IMR-90 (cell line): Measurements from ENCODE around the gene ARPC5. TPM values are rescaled to one million over a fixed set of nuclear protein-coding genes. Genes with fewer than 3 reads are reported as not detected.

ENCODE experiments used
- ATAC-seq: fragments of 200-7000 bp; cut with Tn5 transposase; 2 replicates; pipeline ENCODE4 v1.9.1; 2020; ENCODE audit warnings: low read depth, mild to moderate bottlenecking, moderate library complexity
- BruUV-seq: library from RNA; stranded (reverse); fragments of 400-500 nt; replicated peaks from 2 replicates; lab custom pipeline; 2021; lab: Mats Ljungman, UMichigan
- CTCF ChIA-PET: fragments of 300-600 bp; formaldehyde crosslinking; extraction: SDS; loops from one replicate; lab custom pipeline; 2021; ENCODE audit warnings: antibody characterized with exemption; lab: Yijun Ruan, JAX
- POLR2A ChIA-PET: fragments of 300-600 bp; sonication (Branson Sonifier 250); formaldehyde crosslinking; loops from one replicate; lab custom pipeline; 2022; ENCODE audit warnings: antibody characterized with exemption; ENCODE audit not compliant: unreplicated experiment; lab: Charles Lee
- DNase-seq: peaks from one replicate; pipeline ENCODE4 v3.0.0; 2013
- H2AFZ ChIP-seq: replicated peaks from 2 replicates; pipeline ENCODE3; 2013; ENCODE audit warnings: low read length, mild to moderate bottlenecking; ENCODE audit not compliant: poor library complexity
- H2AK5ac ChIP-seq: 2 replicates; pipeline ENCODE4 v1.6.1; 2013; ENCODE audit warnings: low read depth, low read length, inconsistent platforms
- H2AK9ac ChIP-seq: replicated peaks from 2 replicates; pipeline ENCODE3; 2013; ENCODE audit warnings: mild to moderate bottlenecking, low read depth, low read length, moderate library complexity; ENCODE audit not compliant: poor library complexity
- H2BK120ac ChIP-seq: 2 replicates; pipeline ENCODE4 v1.6.1; 2013; ENCODE audit warnings: low read depth, low read length, inconsistent platforms
- H2BK15ac ChIP-seq: 3 replicates; pipeline ENCODE4 v1.6.1; 2013; ENCODE audit warnings: low read depth, low read length, inconsistent platforms
- H2BK20ac ChIP-seq: 2 replicates; pipeline ENCODE4 v1.6.1; 2013; ENCODE audit warnings: low read depth, mild to moderate bottlenecking, inconsistent platforms, low read length, moderate library complexity
- H2BK5ac ChIP-seq: 2 replicates; pipeline ENCODE4 v1.6.1; 2013; ENCODE audit warnings: mild to moderate bottlenecking, low read depth, low read length, inconsistent platforms; ENCODE audit not compliant: poor library complexity, severe bottlenecking
- H3K14ac ChIP-seq: replicated peaks from 2 replicates; pipeline ENCODE4 v1.6.1; 2013; ENCODE audit warnings: low read depth, low read length, inconsistent platforms
- H3K18ac ChIP-seq: 2 replicates; pipeline ENCODE4 v1.6.1; 2013; ENCODE audit warnings: low read depth, low read length, control low read depth
- H3K23ac ChIP-seq: 2 replicates; pipeline ENCODE4 v1.6.1; 2013; ENCODE audit warnings: low read depth, low read length, inconsistent platforms
- H3K27ac ChIP-seq: 2 replicates; pipeline ENCODE4 v1.5.1; 2013; ENCODE audit warnings: mild to moderate bottlenecking, control low read depth, low read length; ENCODE audit not compliant: insufficient read depth
- H3K27me3 ChIP-seq: 2 replicates; pipeline ENCODE4 v1.6.1; 2013; ENCODE audit warnings: low read length; ENCODE audit not compliant: control insufficient read depth, insufficient read depth
- H3K36me3 ChIP-seq: 2 replicates; pipeline ENCODE4 v1.6.1; 2013; ENCODE audit warnings: low read length, mixed read lengths; ENCODE audit not compliant: control insufficient read depth, insufficient read depth
- H3K4ac ChIP-seq: 2 replicates; pipeline ENCODE4 v1.6.1; 2013; ENCODE audit warnings: low read depth, low read length, inconsistent platforms
- H3K4me1 ChIP-seq: 2 replicates; pipeline ENCODE4 v1.6.1; 2013; ENCODE audit warnings: low read length, mixed read lengths; ENCODE audit not compliant: control insufficient read depth, insufficient read depth
- H3K4me2 ChIP-seq: 2 replicates; pipeline ENCODE4 v1.6.1; 2013; ENCODE audit warnings: low read depth, mild to moderate bottlenecking, control low read depth, low read length, moderate library complexity
- H3K4me3 ChIP-seq: 2 replicates; pipeline ENCODE4 v1.5.1; 2013; ENCODE audit warnings: low read depth, mild to moderate bottlenecking, control low read depth, low read length, moderate library complexity; ENCODE audit not compliant: insufficient read depth
- H3K56ac ChIP-seq: 2 replicates; pipeline ENCODE4 v1.6.1; 2013; ENCODE audit warnings: low read length, inconsistent platforms; ENCODE audit not compliant: insufficient read depth; ENCODE audit errors: extremely low read depth
- H3K79me1 ChIP-seq, 2 experiments: 2 replicates each; pipeline ENCODE4 v1.6.1; 2013; ENCODE audit warnings: low read length in 2 of 2, inconsistent platforms in 1 of 2, low read depth in 1 of 2
- H3K9ac ChIP-seq: 2 replicates; pipeline ENCODE4 v1.6.1; 2013; ENCODE audit warnings: low read depth, low read length, control low read depth
- H3K9me1 ChIP-seq: 2 replicates; pipeline ENCODE4 v1.6.1; 2013; ENCODE audit warnings: low read length, inconsistent platforms; ENCODE audit not compliant: insufficient read depth
- H3K9me3 ChIP-seq: 2 replicates; pipeline ENCODE4 v1.6.1; 2013; ENCODE audit warnings: low read length; ENCODE audit not compliant: control insufficient read depth, insufficient read depth
- H4K20me1 ChIP-seq: 2 replicates; pipeline ENCODE4 v1.6.1; 2013; ENCODE audit warnings: low read length, inconsistent platforms; ENCODE audit not compliant: insufficient read depth
- H4K5ac ChIP-seq: 2 replicates; pipeline ENCODE4 v1.6.1; 2013; ENCODE audit warnings: mild to moderate bottlenecking, low read depth, low read length, control low read depth
- H4K8ac ChIP-seq, 2 experiments: 2 replicates each; pipeline ENCODE4 v1.6.1; 2013; ENCODE audit warnings: low read depth in 2 of 2, low read length in 2 of 2, control low read depth in 1 of 2, inconsistent platforms in 1 of 2
- H4K91ac ChIP-seq: 2 replicates; pipeline ENCODE4 v1.6.1; 2013; ENCODE audit warnings: low read depth, low read length, inconsistent platforms; ENCODE audit not compliant: insufficient read depth
- BHLHE40 ChIP-seq: fragments of 150-350 bp; IDR thresholded peaks from 2 replicates; pipeline ENCODE4 v1.6.1; 2016; ENCODE audit warnings: mild to moderate bottlenecking, low read depth, low read length
- CEBPB ChIP-seq: IDR thresholded peaks from 2 replicates; pipeline ENCODE4 v1.6.1; 2012; ENCODE audit warnings: low read depth, low read length, improper control_type of control experiment
- CHD1 ChIP-seq: IDR thresholded peaks from 2 replicates; pipeline ENCODE4 v1.6.1; 2012; ENCODE audit warnings: low read depth, low read length, improper control_type of control experiment
- FOS ChIP-seq: fragments of 150-350 bp; IDR thresholded peaks from 2 replicates; pipeline ENCODE4 v1.6.1; 2016; ENCODE audit warnings: low read depth, low read length
- MAFK ChIP-seq: IDR thresholded peaks from 2 replicates; pipeline ENCODE4 v1.6.1; 2012; ENCODE audit warnings: low read depth, low read length, improper control_type of control experiment
- MAZ ChIP-seq: IDR thresholded peaks from 2 replicates; pipeline ENCODE4 v1.6.1; 2012; ENCODE audit warnings: low read depth, mild to moderate bottlenecking, low read length, improper control_type of control experiment, moderate library complexity, borderline replicate concordance
- MXI1 ChIP-seq: IDR thresholded peaks from 2 replicates; pipeline ENCODE4 v1.6.1; 2012; ENCODE audit warnings: low read depth, mild to moderate bottlenecking, low read length, moderate library complexity, borderline replicate concordance
- NFE2L2 ChIP-seq: fragments of 150-350 bp; IDR thresholded peaks from 2 replicates; pipeline ENCODE4 v1.6.1; 2016; ENCODE audit warnings: low read depth, mild to moderate bottlenecking, low read length
- POLR2A ChIP-seq: IDR thresholded peaks from 2 replicates; pipeline ENCODE4 v1.6.1; 2012; ENCODE audit warnings: mild to moderate bottlenecking, low read depth, low read length
- RAD21 ChIP-seq: IDR thresholded peaks from 2 replicates; pipeline ENCODE4 v1.6.1; 2012; ENCODE audit warnings: low read length, improper control_type of control experiment
- RCOR1 ChIP-seq: IDR thresholded peaks from 2 replicates; pipeline ENCODE4 v1.6.1; 2012; ENCODE audit warnings: mild to moderate bottlenecking, low read length, improper control_type of control experiment; ENCODE audit not compliant: insufficient replicate concordance
- RFX5 ChIP-seq: IDR thresholded peaks from 2 replicates; pipeline ENCODE4 v1.8.0; 2012; ENCODE audit warnings: low read depth, mild to moderate bottlenecking, low read length, moderate library complexity
- SMC3 ChIP-seq: fragments of 150-350 bp; IDR thresholded peaks from 2 replicates; pipeline ENCODE4 v1.6.1; 2016; ENCODE audit warnings: low read depth, mild to moderate bottlenecking, antibody characterized with exemption, low read length, moderate library complexity
- USF2 ChIP-seq: fragments of 150-350 bp; IDR thresholded peaks from 2 replicates; pipeline ENCODE4 v1.6.1; 2017; ENCODE audit warnings: mild to moderate bottlenecking, antibody characterized with exemption, low read length, low read depth
- WGBS, 2 experiments: methylation state at CpG; one replicate each; pipeline versions ENCODE4 v1.1.5 to v1.1.7; 2013; ENCODE audit warnings: missing lambda C conversion rate in 2 of 2; ENCODE audit not compliant: insufficient read length in 1 of 2; ENCODE audit errors: extremely low coverage in 2 of 2; 5-methylcytosine and 5-hydroxymethylcytosine counted together
- dilution Hi-C: fragments of 300-500 bp; cut with HindIII; formaldehyde crosslinking; loops from one replicate; pipeline ENCODE4 v1.14.3; 2018; ENCODE audit warnings: low sequenced_read_pairs; ENCODE audit not compliant: unreplicated experiment
- in situ Hi-C: fragments of 300-500 bp; cut with MboI; formaldehyde crosslinking; loops from 3 replicates; pipeline ENCODE4 v1.14.3; 2019; ENCODE audit warnings: low sequenced_read_pairs, inconsistent platforms, mixed read lengths
- intact Hi-C: fragments of 100-400 bp; cut with micrococcal nuclease; formaldehyde crosslinking; loops from 2 replicates; pipeline ENCODE4 v1.10.0; 2022
- polyA plus RNA-seq, 3 experiments: library from polyadenylated mRNA; depleted of rRNA; stranded (reverse); fragments of >200 nt; gene quantifications; 2 replicates each; pipeline ENCODE4 v1.2.3, GENCODE V29; 2012; ENCODE audit warnings: low replicate concordance in 1 of 3
- total RNA-seq: library from RNA; depleted of rRNA; stranded (reverse); fragments of >200 nt; gene quantifications from 2 replicates; pipeline ENCODE4 v1.2.3, GENCODE V29; 2012
- TF ChIP-seq, protein P1 (sequence below): conservative IDR thresholded peaks from 2 replicates; pipeline ENCODE4 v1.5.1; 2012; ENCODE audit warnings: mild to moderate bottlenecking, low read depth, low read length, improper control_type of control experiment
- TF ChIP-seq, protein P2 (sequence below): fragments of 150-350 bp; IDR thresholded peaks from 2 replicates; pipeline ENCODE4 v1.6.1; 2016; ENCODE audit warnings: low read depth, mild to moderate bottlenecking, low read length, moderate library complexity, borderline replicate concordance

ARPC5 gene
- total and polyA plus RNA-seq, 2 of the 4 experiments (the other 2 are of a cell fraction) = 132 to 212 TPM

DNA sequence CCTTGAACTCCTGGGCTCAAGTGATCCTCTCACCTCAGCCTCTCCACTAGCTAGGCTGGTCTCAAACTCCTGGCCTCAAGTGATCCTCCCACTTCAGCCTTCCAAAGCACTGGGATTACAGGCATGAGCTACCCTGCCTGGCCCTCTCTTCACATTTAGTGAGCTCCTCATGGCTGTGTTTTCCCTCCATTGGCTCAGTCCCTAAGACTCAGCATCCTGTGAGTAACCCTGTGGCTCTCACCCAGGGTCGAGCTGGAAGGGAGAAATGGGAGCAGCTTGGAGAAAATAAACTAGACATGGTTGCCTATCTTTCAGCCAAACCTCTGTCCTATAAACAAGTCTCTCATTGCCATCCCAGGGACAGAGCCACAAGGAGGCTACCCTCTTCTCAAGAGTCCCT is 62.9 kb downstream of the ARPC5 start:
- no CpG with 5 or more reads among the region's 1 CpG for WGBS, 2 experiments
- Histone ChIP-seq H3K23ac (no peak overlapping the region), H3K36me3 (no peaks in the 10 kb centered on the region), H2AFZ (no peak overlapping the region), H3K4me2 (no peak overlapping the region), H3K4me3 (no peak overlapping the region), H3K18ac (no peak overlapping the region), H3K27me3 (peaks cover 4% of the 10 kb centered on the region), H3K79me1 (no peaks in the 10 kb centered on the region), H2BK15ac (no peak overlapping the region), H3K9me3 (no peaks in the 10 kb centered on the region), H2BK120ac (no peak overlapping the region), H3K27ac (no peak overlapping the region), H4K20me1 (no peaks in the 10 kb centered on the region), H2AK5ac (no peak overlapping the region), H2BK5ac (no peak overlapping the region), H3K56ac (no peak overlapping the region), H4K5ac (no peak overlapping the region), H4K8ac (no peak overlapping the region), H3K14ac (no peak overlapping the region), H3K9ac (no peak overlapping the region), H2AK9ac (no peak overlapping the region), H3K4ac (no peak overlapping the region), H3K9me1 (peaks cover 5% of the 10 kb centered on the region), H3K4me1 (peaks cover 7% of the 10 kb centered on the region), H4K91ac (no peak overlapping the region), H2BK20ac (no peak overlapping the region)
- TF ChIP-seq RAD21 (no peak), RFX5 (no peak), CEBPB (no peak), MAZ (no peak), CHD1 (no peak), NFE2L2 (no peak), MAFK (no peak), POLR2A (no peak), BHLHE40 (no peak), FOS (no peak), RCOR1 (no peak), USF2 (no peak), SMC3 (no peak), MXI1 (no peak)
- TF ChIP-seq, protein P1, sequence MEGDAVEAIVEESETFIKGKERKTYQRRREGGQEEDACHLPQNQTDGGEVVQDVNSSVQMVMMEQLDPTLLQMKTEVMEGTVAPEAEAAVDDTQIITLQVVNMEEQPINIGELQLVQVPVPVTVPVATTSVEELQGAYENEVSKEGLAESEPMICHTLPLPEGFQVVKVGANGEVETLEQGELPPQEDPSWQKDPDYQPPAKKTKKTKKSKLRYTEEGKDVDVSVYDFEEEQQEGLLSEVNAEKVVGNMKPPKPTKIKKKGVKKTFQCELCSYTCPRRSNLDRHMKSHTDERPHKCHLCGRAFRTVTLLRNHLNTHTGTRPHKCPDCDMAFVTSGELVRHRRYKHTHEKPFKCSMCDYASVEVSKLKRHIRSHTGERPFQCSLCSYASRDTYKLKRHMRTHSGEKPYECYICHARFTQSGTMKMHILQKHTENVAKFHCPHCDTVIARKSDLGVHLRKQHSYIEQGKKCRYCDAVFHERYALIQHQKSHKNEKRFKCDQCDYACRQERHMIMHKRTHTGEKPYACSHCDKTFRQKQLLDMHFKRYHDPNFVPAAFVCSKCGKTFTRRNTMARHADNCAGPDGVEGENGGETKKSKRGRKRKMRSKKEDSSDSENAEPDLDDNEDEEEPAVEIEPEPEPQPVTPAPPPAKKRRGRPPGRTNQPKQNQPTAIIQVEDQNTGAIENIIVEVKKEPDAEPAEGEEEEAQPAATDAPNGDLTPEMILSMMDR = no peak
- TF ChIP-seq, protein P2, sequence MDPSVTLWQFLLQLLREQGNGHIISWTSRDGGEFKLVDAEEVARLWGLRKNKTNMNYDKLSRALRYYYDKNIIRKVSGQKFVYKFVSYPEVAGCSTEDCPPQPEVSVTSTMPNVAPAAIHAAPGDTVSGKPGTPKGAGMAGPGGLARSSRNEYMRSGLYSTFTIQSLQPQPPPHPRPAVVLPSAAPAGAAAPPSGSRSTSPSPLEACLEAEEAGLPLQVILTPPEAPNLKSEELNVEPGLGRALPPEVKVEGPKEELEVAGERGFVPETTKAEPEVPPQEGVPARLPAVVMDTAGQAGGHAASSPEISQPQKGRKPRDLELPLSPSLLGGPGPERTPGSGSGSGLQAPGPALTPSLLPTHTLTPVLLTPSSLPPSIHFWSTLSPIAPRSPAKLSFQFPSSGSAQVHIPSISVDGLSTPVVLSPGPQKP = no peak
- DNase-seq = peak; percentile 23
- dilution Hi-C loops (no loop called here), in situ Hi-C loops (no loop called here), intact Hi-C loops (no loop called here)
- ATAC-seq = no peak
- POLR2A ChIA-PET = no interaction called here
- no TSS peak for BruUV-seq
- CTCF ChIA-PET = no interaction called here
